Sigmoid colon (tissue), 4 donors: ENCODE results near the gene KNDC1.

Experiments
- POLR2AphosphoS5 ChIP-seq, 4 donors: sonication (generic); formaldehyde crosslinking; IDR thresholded peaks; one replicate each; pipeline ENCODE4 v1.6.1; 2017; ENCODE audit warnings: antibody characterized with exemption in 4 of 4
- TF ChIP-seq, protein P1 (sequence below), 4 experiments: fragments of 450-650 bp in 3 of 4; fragments of 200-600 bp in 1 of 4; IDR thresholded peaks; one replicate each; pipeline ENCODE4 v1.5.1; 2016 to 2019; ENCODE audit warnings: antibody characterized with exemption in 4 of 4, mild to moderate bottlenecking in 3 of 4, moderate library complexity in 2 of 4

DNA sequence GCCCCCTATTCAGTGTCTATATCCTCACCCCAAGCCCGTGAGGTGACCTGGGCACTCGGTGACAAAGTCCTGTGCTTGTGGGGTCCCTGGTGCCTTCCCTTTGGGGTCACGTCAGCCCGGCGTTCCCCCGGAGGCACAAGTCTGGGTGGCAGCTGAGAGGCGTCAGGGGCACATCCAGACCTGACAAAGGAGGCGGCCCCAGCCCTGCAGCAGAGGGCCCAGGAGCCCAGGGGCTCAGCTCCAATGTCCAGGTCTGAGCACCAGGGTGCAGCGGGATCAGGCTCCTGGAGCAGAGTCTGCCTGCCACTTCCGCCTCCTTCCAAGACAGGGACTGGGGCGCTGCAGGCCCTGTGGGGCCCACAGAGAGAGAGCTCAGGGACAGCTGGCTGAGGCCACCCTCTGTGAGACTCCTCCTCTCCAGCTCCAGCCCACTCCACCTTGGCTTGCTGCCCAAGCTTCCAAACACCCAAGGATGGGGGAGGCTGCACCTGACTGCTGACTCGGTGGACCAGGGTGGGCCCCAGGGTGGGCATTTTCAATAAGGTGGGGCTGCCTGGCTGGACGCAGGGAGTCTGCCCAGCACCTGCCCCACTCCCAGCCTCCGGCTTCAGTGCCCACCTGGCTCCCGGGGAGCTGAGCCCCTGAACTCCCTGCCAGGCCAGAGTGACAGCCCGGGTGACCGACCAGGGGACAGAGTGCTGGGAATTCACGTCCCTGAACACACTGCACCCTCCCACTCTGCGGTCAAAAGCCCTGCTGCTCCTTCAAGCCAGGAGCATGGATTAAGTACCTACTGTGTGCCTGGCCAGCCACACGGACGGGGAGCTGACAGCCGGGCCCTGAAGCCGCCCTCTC, 1.0 kb upstream of the KNDC1 start:
- TF ChIP-seq POLR2AphosphoS5 (IDR thresholded peaks at IDR 0.05), result no peak
- TF ChIP-seq, protein P1, sequence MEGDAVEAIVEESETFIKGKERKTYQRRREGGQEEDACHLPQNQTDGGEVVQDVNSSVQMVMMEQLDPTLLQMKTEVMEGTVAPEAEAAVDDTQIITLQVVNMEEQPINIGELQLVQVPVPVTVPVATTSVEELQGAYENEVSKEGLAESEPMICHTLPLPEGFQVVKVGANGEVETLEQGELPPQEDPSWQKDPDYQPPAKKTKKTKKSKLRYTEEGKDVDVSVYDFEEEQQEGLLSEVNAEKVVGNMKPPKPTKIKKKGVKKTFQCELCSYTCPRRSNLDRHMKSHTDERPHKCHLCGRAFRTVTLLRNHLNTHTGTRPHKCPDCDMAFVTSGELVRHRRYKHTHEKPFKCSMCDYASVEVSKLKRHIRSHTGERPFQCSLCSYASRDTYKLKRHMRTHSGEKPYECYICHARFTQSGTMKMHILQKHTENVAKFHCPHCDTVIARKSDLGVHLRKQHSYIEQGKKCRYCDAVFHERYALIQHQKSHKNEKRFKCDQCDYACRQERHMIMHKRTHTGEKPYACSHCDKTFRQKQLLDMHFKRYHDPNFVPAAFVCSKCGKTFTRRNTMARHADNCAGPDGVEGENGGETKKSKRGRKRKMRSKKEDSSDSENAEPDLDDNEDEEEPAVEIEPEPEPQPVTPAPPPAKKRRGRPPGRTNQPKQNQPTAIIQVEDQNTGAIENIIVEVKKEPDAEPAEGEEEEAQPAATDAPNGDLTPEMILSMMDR (IDR thresholded peaks at IDR 0.05), result no peak
